Measurements from ENCODE around the gene UBASH3A.
"Not testable (repeated sequence)": the region's sequence is repeated elsewhere in the genome, so short reads cannot be mapped to it uniquely, and the experiment has no call there.

The UBASH3A gene

GRCh38 chr21:42390696-42391095, 13.0 kb upstream of the UBASH3A start:
- no peak for DNase-seq (ENCODE audit: low read depth, low spot score)

GRCh38 chr21:42391297-42391696, 12.4 kb upstream of the UBASH3A start:
- DNase-seq (ENCODE audit: low read depth, low spot score): no peak

GRCh38 chr21:42392731-42393442, 10.8 kb upstream of the UBASH3A start:
- no peak for DNase-seq (ENCODE audit: low read depth, low spot score)

- no peak for DNase-seq (ENCODE audit: low read depth, low spot score)
Measured at GRCh38 chr21:42393443-42393950, 10.2 kb upstream of the UBASH3A start.

- DNase-seq (ENCODE audit: low read depth, low spot score): no peak
Measured at GRCh38 chr21:42395302-42395701, 8.4 kb upstream of the UBASH3A start.

GRCh38 chr21:42395905-42396651, 7.6 kb upstream of the UBASH3A start, which contains the start of gene TMPRSS3:
Gene TMPRSS3, minus strand, starts transcription at chr21:42396052. Its CDS starts 635 bp downstream, at chr21:42395417.
- DNase-seq (ENCODE audit: low read depth, low spot score): peak; percentile 68

GRCh38 chr21:42396799-42397745, 6.6 kb upstream of the UBASH3A start:
- DNase-seq (ENCODE audit: low read depth, low spot score): no peak

- DNase-seq (ENCODE audit: low read depth, low spot score): no peak
Measured at GRCh38 chr21:42397746-42398394, 5.8 kb upstream of the UBASH3A start.

GRCh38 chr21:42398436-42399028, 5.2 kb upstream of the UBASH3A start:
- no peak for DNase-seq (ENCODE audit: low read depth, low spot score)

GRCh38 chr21:42400525-42400924, 3.2 kb upstream of the UBASH3A start:
- no peak for DNase-seq (ENCODE audit: low read depth, low spot score)

- DNase-seq (ENCODE audit: low read depth, low spot score): no peak
Measured at GRCh38 chr21:42401154-42401553, 2.5 kb upstream of the UBASH3A start.

- DNase-seq (ENCODE audit: low read depth, low spot score): no peak
Measured at GRCh38 chr21:42401820-42402251, 1.9 kb upstream of the UBASH3A start.

- DNase-seq (ENCODE audit: low read depth, low spot score): no peak
Measured at GRCh38 chr21:42404539-42404938, 837 bp downstream of the UBASH3A start.

GRCh38 chr21:42405064-42406013, 1.6 kb downstream of the UBASH3A start:
- no peak for DNase-seq (ENCODE audit: low read depth, low spot score)

GRCh38 chr21:42406201-42406621, 2.5 kb downstream of the UBASH3A start:
- no peak for DNase-seq (ENCODE audit: low read depth, low spot score)

- no peak for DNase-seq (ENCODE audit: low read depth, low spot score)
Measured at GRCh38 chr21:42406866-42407265, 3.2 kb downstream of the UBASH3A start.

GRCh38 chr21:42407476-42407875, 3.8 kb downstream of the UBASH3A start:
- no peak for DNase-seq (ENCODE audit: low read depth, low spot score)

- DNase-seq (ENCODE audit: low read depth, low spot score): not testable (repeated sequence)
Measured at GRCh38 chr21:42408718-42409117, 5.0 kb downstream of the UBASH3A start.

GRCh38 chr21:42409366-42409765, 5.7 kb downstream of the UBASH3A start:
- DNase-seq (ENCODE audit: low read depth, low spot score): no peak

Data from ELF-1 (cell line).